ENCODE data around the gene SMIM23. TPM values are rescaled to one million over a fixed set of nuclear protein-coding genes. Genes with fewer than 3 reads are reported as not detected.

Gene SMIM23
- total RNA-seq, 2 donors from 2014 or later, result not detected

DNA sequence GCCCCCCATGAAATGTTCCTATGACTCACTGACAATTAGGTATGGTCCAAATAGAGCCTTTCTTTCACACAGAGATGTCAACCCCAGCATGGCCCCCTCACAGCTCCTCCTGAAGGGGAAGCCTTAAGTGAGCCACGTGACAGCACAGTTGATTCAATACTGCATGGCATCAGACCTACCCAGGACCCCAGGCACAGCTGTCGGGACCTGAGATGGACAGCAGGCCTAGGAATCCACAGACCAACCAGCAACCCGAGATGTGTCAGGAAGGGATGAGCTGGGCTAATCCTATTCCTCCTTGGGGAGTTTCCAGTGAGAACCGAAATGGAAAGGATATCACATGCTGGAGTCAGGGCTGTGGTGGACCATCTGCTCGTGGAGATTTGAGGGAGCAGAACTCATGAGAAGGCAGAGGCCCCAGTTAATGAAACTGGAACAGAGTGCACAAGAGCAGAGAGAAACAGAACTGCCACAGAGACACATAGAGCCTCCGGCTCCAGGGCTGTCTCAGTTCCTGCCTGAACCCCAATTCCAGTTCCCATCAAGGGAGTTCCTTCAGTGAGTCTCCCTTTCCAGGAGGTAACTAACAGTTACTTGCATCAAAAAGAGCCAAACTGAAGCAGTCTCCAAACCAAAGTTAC lies 42.1 kb upstream of the SMIM23 start:
- no peaks in the 10 kb centered on the region for H3K9me3 ChIP-seq
- ATAC-seq, result no peak
- no peak overlapping the region for H3K4me3 ChIP-seq
- H3K27me3 ChIP-seq, result no peaks in the 10 kb centered on the region
- WGBS, 2 donors, result 62 to 65% methylated on average over 3 to 6 of the region's 6 CpGs
- no peak for TF ChIP-seq CTCF (IDR thresholded peaks at IDR 0.05)
- no peak for TF ChIP-seq POLR2A (IDR thresholded peaks at IDR 0.05)
- DNase-seq, result no peak
- H3K4me1 ChIP-seq, result no peaks in the 10 kb centered on the region
- no peaks in the 10 kb centered on the region for H3K36me3 ChIP-seq (replicated peaks in 1 of 2; ENCODE audit: insufficient read depth in 1 of 2, low read depth in 2 of 2)
- H3K27ac ChIP-seq, result no peak overlapping the region
- intact Hi-C loops (cut with DNase I), result no loop called here

DNA sequence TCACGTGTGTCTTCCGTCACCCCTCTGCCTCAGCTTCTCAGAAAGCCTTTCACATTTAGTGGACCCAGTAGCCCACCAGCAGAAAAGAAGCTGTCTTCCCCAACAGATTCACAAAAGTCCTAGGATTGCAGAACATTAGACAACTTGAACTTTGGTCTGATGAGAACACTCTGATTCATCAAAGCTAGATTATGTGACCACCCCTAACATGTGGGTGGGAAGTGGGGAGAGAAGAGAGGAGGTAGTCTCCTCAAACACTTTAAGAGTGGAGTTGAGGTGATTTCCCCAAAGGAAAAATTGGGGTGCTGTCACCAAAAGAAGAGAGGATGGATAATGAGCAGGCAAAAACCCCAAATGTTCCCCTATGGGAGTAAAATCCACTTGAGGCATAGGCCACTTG lies 41.4 kb upstream of the SMIM23 start:
- Histone ChIP-seq H3K4me3 (no peak overlapping the region), H3K27me3 (no peaks in the 10 kb centered on the region), H3K9me3 (no peaks in the 10 kb centered on the region), H3K36me3 (replicated peaks in 1 of 2; ENCODE audit: insufficient read depth in 1 of 2, low read depth in 2 of 2) (no peaks in the 10 kb centered on the region), H3K27ac (no peak overlapping the region), H3K4me1 (no peaks in the 10 kb centered on the region)
- intact Hi-C loops (cut with DNase I), result no loop called here
- ATAC-seq (no peak), DNase-seq (no peak)
- TF ChIP-seq CTCF (IDR thresholded peaks at IDR 0.05) (no peak), POLR2A (IDR thresholded peaks at IDR 0.05) (no peak)
- 81 to 91% methylated on average over 2 of the region's 2 CpGs for WGBS, 2 donors

- Histone ChIP-seq H3K9me3 (no peaks in the 10 kb centered on the region), H3K4me3 (no peak overlapping the region), H3K4me1 (no peaks in the 10 kb centered on the region), H3K27ac (no peak overlapping the region), H3K27me3 (no peaks in the 10 kb centered on the region), H3K36me3 (replicated peaks in 1 of 2; ENCODE audit: insufficient read depth in 1 of 2, low read depth in 2 of 2) (no peaks in the 10 kb centered on the region)
- intact Hi-C loops (cut with DNase I), result no loop called here
- DNase-seq (no peak), ATAC-seq (no peak)
- 92 to 100% methylated on average over 2 of the region's 2 CpGs for WGBS, 2 donors
- TF ChIP-seq CTCF (IDR thresholded peaks at IDR 0.05) (no peak), POLR2A (IDR thresholded peaks at IDR 0.05) (no peak)
These were observed 40.7 kb upstream of the SMIM23 start for GRCh38 chr5:171744882-171745281.

DNA sequence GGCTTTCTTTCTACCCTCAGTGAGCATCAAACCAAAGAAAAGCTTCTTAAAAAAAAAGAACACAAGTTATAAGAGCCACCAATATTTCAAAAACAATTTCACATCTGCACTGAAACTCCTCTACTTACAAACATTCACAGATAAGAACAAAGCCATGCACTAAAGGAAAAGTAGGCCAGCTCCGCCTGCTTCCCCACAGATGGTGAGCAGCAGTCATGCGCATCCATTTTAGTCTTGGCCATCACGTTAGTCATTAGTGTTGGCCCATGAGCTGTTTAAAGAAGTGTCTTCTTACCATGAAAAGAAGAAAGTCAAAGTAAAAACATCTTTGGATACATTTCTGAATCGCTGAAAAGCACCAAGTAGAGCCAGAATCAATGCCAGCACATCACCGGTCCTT lies 40.0 kb upstream of the SMIM23 start:
- Histone ChIP-seq H3K4me3 (no peak overlapping the region), H3K36me3 (replicated peaks in 1 of 2; ENCODE audit: insufficient read depth in 1 of 2, low read depth in 2 of 2) (no peaks in the 10 kb centered on the region), H3K4me1 (no peaks in the 10 kb centered on the region), H3K9me3 (no peaks in the 10 kb centered on the region), H3K27me3 (no peaks in the 10 kb centered on the region), H3K27ac (no peak overlapping the region)
- intact Hi-C loops (cut with DNase I), result no loop called here
- ATAC-seq (no peak), DNase-seq (no peak)
- TF ChIP-seq POLR2A (IDR thresholded peaks at IDR 0.05) (no peak), CTCF (IDR thresholded peaks at IDR 0.05) (no peak)
- WGBS, 2 donors, result 66 to 91% methylated on average over 5 of the region's 5 CpGs

Data from body of pancreas (tissue), 4 donors.